Kidney (tissue), 14 donors: ENCODE measurements around the gene TRPM2. TPM values are rescaled to one million over a fixed set of nuclear protein-coding genes. Genes with fewer than 3 reads are reported as not detected.

Experiments used
- DNase-seq, 5 donors: peaks; one replicate each; pipeline ENCODE4 v3.0.0-alpha.2; 2013 to 2020
- FAIRE-seq: peaks from 2 replicates; lab custom pipeline; 2012; peaks lifted over from hg19 to GRCh38; lab: Jason Lieb, UNC
- H3K27ac ChIP-seq, 2 donors: one replicate each; pipeline ENCODE4 v1.7.0; 2013; ENCODE audit warnings: low read depth in 2 of 2, low read length in 2 of 2, inconsistent platforms in 1 of 2
- H3K27me3 ChIP-seq: one replicate; pipeline ENCODE4 v1.7.1; 2013; ENCODE audit warnings: low read length, inconsistent platforms; ENCODE audit not compliant: control insufficient read depth, insufficient read depth
- H3K36me3 ChIP-seq, 3 donors: one replicate each; pipeline versions ENCODE4 v1.7.0 to v1.7.1; 2013; ENCODE audit warnings: low read length in 3 of 3, control low read depth in 1 of 3, inconsistent platforms in 1 of 3; ENCODE audit not compliant: insufficient read depth in 3 of 3, control insufficient read depth in 2 of 3
- H3K4me1 ChIP-seq, 3 donors: one replicate each; pipeline versions ENCODE4 v1.7.0 to v1.7.1; 2013; ENCODE audit warnings: low read length in 3 of 3, inconsistent platforms in 1 of 3, low read depth in 1 of 3; ENCODE audit not compliant: control insufficient read depth in 2 of 3, insufficient read depth in 2 of 3
- H3K4me3 ChIP-seq, 3 donors: one replicate each; pipeline versions ENCODE4 v1.7.0 to v1.8.1; 2013; ENCODE audit warnings: low read length in 3 of 3, control low read depth in 1 of 3, inconsistent platforms in 1 of 3
- H3K9ac ChIP-seq, 3 donors: one replicate each; pipeline versions ENCODE4 v1.7.0 to v1.7.1; 2013; ENCODE audit warnings: low read length in 3 of 3, control low read depth in 1 of 3, inconsistent platforms in 1 of 3
- H3K9me3 ChIP-seq, 3 donors: one replicate each; pipeline versions ENCODE4 v1.7.0 to v1.7.1; 2013; ENCODE audit warnings: low read length in 3 of 3, control low read depth in 1 of 3, inconsistent platforms in 1 of 3; ENCODE audit not compliant: control insufficient read depth in 2 of 3, insufficient read depth in 1 of 3
- CTCF ChIP-seq: IDR thresholded peaks from 3 replicates; pipeline ENCODE4 v1.5.1; 2012; ENCODE audit warnings: mild to moderate bottlenecking, moderate library complexity, borderline replicate concordance; ENCODE audit not compliant: insufficient read depth; ENCODE audit errors: extremely low read depth
- intact Hi-C: fragments of 100-400 bp; cut with DNase I; formaldehyde crosslinking; loops from one replicate; pipeline ENCODE4 v1.11.1; 2022
- polyA plus RNA-seq: library from polyadenylated mRNA; stranded (reverse); fragments of 350-450 nt; fragmentation: Illumina TruSeq; extraction: RNeasy Lipid Tissue Mini Kit (QIAGEN cat#74804); gene quantifications from one replicate; pipeline ENCODE4 v1.2.3, GENCODE V29; 2014; ENCODE audit warnings: low read depth, low replicate concordance; ENCODE audit not compliant: insufficient read depth
- total RNA-seq: library from RNA; stranded (reverse); fragmentation: NEBNext Ultra II Directional; extraction: Animal tissue kit (Norgen Biotek cat#: 25700); gene quantifications from one replicate; pipeline ENCODE4 v1.2.1, GENCODE V29; 2021
- donor health status: control.
- donor health status: control.
- donor health status: control.
- donor health status: control.
- donor health status: control.
- donor health status: DM: yes; HTN: yes; CAD: no.
- donor health status: Normal renal cell carcinoma (clear cell type).

TRPM2 gene
- total and polyA plus RNA-seq, 2 donors from 2014 or later, result 2.0 to 11.5 TPM

- Histone ChIP-seq H3K9ac (no peak overlapping the region), H3K4me3 (no peak overlapping the region), H3K36me3 (peaks cover 5 to 52% (median 23%) of the 10 kb centered on the region in 3 donors), H3K9me3 (no peaks in the 10 kb centered on the region), H3K27ac (no peak overlapping the region), H3K27me3 (no peaks in the 10 kb centered on the region), H3K4me1 (no peaks in the 10 kb centered on the region)
- TF ChIP-seq CTCF, result no peak
- intact Hi-C loops, result no loop called here
- DNase-seq, result no peak
- FAIRE-seq, result no peak
These were observed 38.9 kb upstream of the TRPM2 start for GRCh38 chr21:44314561-44314960.

- intact Hi-C loops, result no loop called here
- H3K9ac ChIP-seq, result no peak overlapping the region
- no peak overlapping the region for H3K27ac ChIP-seq
- H3K9me3 ChIP-seq, result no peaks in the 10 kb centered on the region
- no peak for TF ChIP-seq CTCF
- H3K4me3 ChIP-seq, result no peak overlapping the region
- DNase-seq, result no peak
- no peaks in the 10 kb centered on the region for H3K4me1 ChIP-seq
- H3K27me3 ChIP-seq, result no peaks in the 10 kb centered on the region
- H3K36me3 ChIP-seq, result peaks cover 5 to 52% (median 19%) of the 10 kb centered on the region in 3 donors
- FAIRE-seq, result no peak
These were observed 37.7 kb upstream of the TRPM2 start for GRCh38 chr21:44315691-44316203.

- Histone ChIP-seq H3K27ac (no peak overlapping the region), H3K4me1 (no peaks in the 10 kb centered on the region), H3K36me3 (peaks cover under 1 to 46% (median 15%) of the 10 kb centered on the region in 3 donors), H3K4me3 (no peak overlapping the region), H3K9me3 (no peaks in the 10 kb centered on the region), H3K27me3 (no peaks in the 10 kb centered on the region), H3K9ac (no peak overlapping the region)
- intact Hi-C loops, result no loop called here
- FAIRE-seq (no peak), DNase-seq (no peak)
- no peak for TF ChIP-seq CTCF
These were observed 37.0 kb upstream of the TRPM2 start for GRCh38 chr21:44316277-44316900.
